ENCODE measurements around the gene PRRT4.
A peak's percentile ranks its signal among the peaks of the same experiment; 100 is the strongest.

The PRRT4 gene

DNA sequence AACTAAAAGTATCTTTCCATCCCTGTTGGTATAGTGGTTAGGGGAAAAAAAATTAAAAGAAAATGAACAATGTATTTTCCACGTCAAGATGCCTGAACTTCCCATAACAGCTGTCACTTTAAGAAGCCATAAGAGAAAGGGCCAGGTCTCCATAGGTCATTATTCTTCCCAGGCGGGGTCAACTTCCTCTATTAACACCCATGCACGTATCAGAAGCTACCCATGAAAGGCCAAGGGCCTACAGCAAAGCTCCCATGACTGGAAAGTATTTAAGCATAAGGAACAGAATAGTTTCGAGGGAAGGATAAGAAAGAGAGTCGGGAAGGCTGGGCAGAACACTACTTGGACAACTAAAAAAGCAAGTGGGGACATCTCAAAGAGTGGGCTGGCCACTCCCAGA is 57.8 kb downstream of the PRRT4 start:
- ATAC-seq (replicated peaks) (no peak), DNase-seq (no peak)
- no peak overlapping the region for H3K27ac Mint-ChIP-seq
- no peak overlapping the region for H3K4me3 Mint-ChIP-seq
- no peaks in the 10 kb centered on the region for H3K27me3 Mint-ChIP-seq
- H3K36me3 Mint-ChIP-seq (ENCODE audit: insufficient read depth): peaks cover 25% of the 10 kb centered on the region
- H3K4me1 Mint-ChIP-seq (ENCODE audit: low read depth in 2 of 2): peaks cover 0 to 3% of the 10 kb centered on the region in 2 donors
- H3K9me3 Mint-ChIP-seq: no peaks in the 10 kb centered on the region

DNA sequence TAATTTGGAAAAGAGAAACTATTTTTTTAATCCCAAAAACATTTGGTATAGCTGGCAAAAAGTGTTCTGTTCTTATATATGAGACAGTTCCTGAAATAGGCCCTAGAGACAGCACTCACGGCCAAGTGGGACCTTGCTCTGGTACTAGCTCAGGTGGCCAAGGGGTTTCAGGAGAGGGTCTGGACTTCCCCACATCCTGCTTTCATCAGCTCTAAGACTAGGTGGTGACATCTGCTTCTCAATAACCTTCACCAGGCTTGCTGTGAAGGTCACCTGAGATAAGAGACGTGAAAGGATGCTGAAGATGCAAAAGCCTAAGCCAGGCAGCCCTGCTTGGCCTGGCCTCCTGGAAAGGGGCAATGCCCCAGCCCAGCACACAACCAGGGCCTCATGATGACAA is 58.4 kb downstream of the PRRT4 start:
- H3K36me3 Mint-ChIP-seq (ENCODE audit: insufficient read depth): peaks cover 20% of the 10 kb centered on the region
- no peak overlapping the region for H3K27ac Mint-ChIP-seq
- peaks cover 0 to 3% of the 10 kb centered on the region in 2 donors for H3K4me1 Mint-ChIP-seq (ENCODE audit: low read depth in 2 of 2)
- no peak overlapping the region for H3K4me3 Mint-ChIP-seq
- DNase-seq: no peak
- ATAC-seq (replicated peaks): no peak
- H3K9me3 Mint-ChIP-seq: no peaks in the 10 kb centered on the region
- H3K27me3 Mint-ChIP-seq: no peaks in the 10 kb centered on the region

GRCh38 chr7:128302139-128302538 is 59.4 kb downstream of the PRRT4 start:
- peaks cover 16% of the 10 kb centered on the region for H3K36me3 Mint-ChIP-seq (ENCODE audit: insufficient read depth)

More at GRCh38 chr7:128302139-128302538, 59.4 kb downstream of the PRRT4 start:
- peak overlapping the region in 1 of 2 donors; percentile 86 for H3K27ac Mint-ChIP-seq
- DNase-seq (no peak), ATAC-seq (replicated peaks) (no peak)
- peaks cover 0 to 3% of the 10 kb centered on the region in 2 donors for H3K4me1 Mint-ChIP-seq (ENCODE audit: low read depth in 2 of 2)
- no peaks in the 10 kb centered on the region for H3K9me3 Mint-ChIP-seq
- no peak overlapping the region for H3K4me3 Mint-ChIP-seq
- H3K27me3 Mint-ChIP-seq: no peaks in the 10 kb centered on the region

All from effector memory CD8-positive, alpha-beta T cell (primary cell).